WTC11 (cell line): ENCODE measurements around the gene HEXD. TPM values are rescaled to one million over a fixed set of nuclear protein-coding genes. Genes with fewer than 3 reads are reported as not detected.

ENCODE experiments used
- ATAC-seq: fragments of 200-7000 bp; cut with Tn5 transposase; 2 replicates; pipeline ENCODE4 v1.10.0; 2021; ENCODE audit warnings: mild to moderate bottlenecking, moderate library complexity
- CTCF ChIA-PET: fragments of 300-600 bp; sonication (Branson Sonifier 250); formaldehyde crosslinking; loops from one replicate; lab custom pipeline; 2021; ENCODE audit warnings: antibody characterized with exemption; lab: Charles Lee
- POLR2A ChIA-PET: fragments of 350-600 bp; sonication (Branson Sonifier 250); formaldehyde crosslinking; loops from one replicate; lab custom pipeline; 2021; ENCODE audit warnings: antibody characterized with exemption; lab: Charles Lee
- DNase-seq: peaks from one replicate; pipeline ENCODE4 v3.0.0; 2021; ENCODE audit warnings: low spot score
- H3K27ac Mint-ChIP-seq: 2 replicates; pipeline ENCODE4 v1.8.0; 2021; ENCODE audit warnings: mixed read lengths
- H3K27me3 Mint-ChIP-seq: 2 replicates; pipeline ENCODE4 v1.8.0; 2021; ENCODE audit warnings: low read depth, mild to moderate bottlenecking, moderate library complexity, mixed read lengths
- H3K36me3 Mint-ChIP-seq: 2 replicates; pipeline ENCODE4 v1.8.0; 2021; ENCODE audit warnings: mixed read lengths
- H3K4me1 Mint-ChIP-seq: 2 replicates; pipeline ENCODE4 v1.8.0; 2022; ENCODE audit warnings: mixed read lengths
- H3K4me3 Mint-ChIP-seq: 2 replicates; pipeline ENCODE4 v1.8.0; 2021; ENCODE audit warnings: mild to moderate bottlenecking, moderate library complexity, mixed read lengths
- H3K9me3 Mint-ChIP-seq: 2 replicates; pipeline ENCODE4 v1.8.0; 2021; ENCODE audit warnings: mixed read lengths
- ATF1 ChIP-seq: sonication (generic); formaldehyde crosslinking; IDR thresholded peaks from 2 replicates; pipeline ENCODE4 v1.8.1; 2023; ENCODE audit warnings: mild to moderate bottlenecking, moderate library complexity, missing genetic modification reagents
- GTF2I ChIP-seq: fragments of 250-450 bp; sonication (Bioruptor Pico); conservative IDR thresholded peaks from 2 replicates; pipeline ENCODE4 v1.4.0; 2021; ENCODE audit warnings: mild to moderate bottlenecking
- IRF1 ChIP-seq: sonication (generic); formaldehyde crosslinking; IDR thresholded peaks from 2 replicates; pipeline ENCODE4 v1.8.0; 2023; ENCODE audit warnings: missing genetic modification reagents
- KAT7 ChIP-seq: sonication (generic); formaldehyde crosslinking; IDR thresholded peaks from 2 replicates; pipeline ENCODE4 v1.8.1; 2023; ENCODE audit warnings: missing genetic modification reagents, mild to moderate bottlenecking, borderline replicate concordance
- MAX ChIP-seq: sonication (generic); formaldehyde crosslinking; IDR thresholded peaks from 2 replicates; pipeline ENCODE4 v1.8.0; 2022; ENCODE audit warnings: mild to moderate bottlenecking, missing genetic modification reagents
- MXD4 ChIP-seq: fragments of 250-450 bp; sonication (Bioruptor Pico); IDR thresholded peaks from 2 replicates; pipeline ENCODE4 v1.8.0; 2021; ENCODE audit warnings: mild to moderate bottlenecking, moderate library complexity, borderline replicate concordance
- NFE2L1 ChIP-seq: sonication (generic); formaldehyde crosslinking; IDR thresholded peaks from 2 replicates; pipeline ENCODE4 v1.8.1; 2023; ENCODE audit warnings: missing genetic modification reagents
- OVOL2 ChIP-seq: fragments of 250-450 bp; sonication (Bioruptor Pico); IDR thresholded peaks from 2 replicates; pipeline ENCODE4 v1.9.0; 2021; ENCODE audit warnings: mild to moderate bottlenecking, borderline replicate concordance
- TEAD1 ChIP-seq: sonication (generic); formaldehyde crosslinking; IDR thresholded peaks from 2 replicates; pipeline ENCODE4 v1.8.0; 2022; ENCODE audit warnings: mild to moderate bottlenecking, missing genetic modification reagents
- TP53 ChIP-seq: sonication (generic); formaldehyde crosslinking; IDR thresholded peaks from 2 replicates; pipeline ENCODE4 v1.8.1; 2023; ENCODE audit warnings: mild to moderate bottlenecking, missing genetic modification reagents
- ZNF232 ChIP-seq: sonication (generic); formaldehyde crosslinking; IDR thresholded peaks from 2 replicates; pipeline ENCODE4 v1.8.0; 2022; ENCODE audit warnings: mild to moderate bottlenecking, missing genetic modification reagents
- ZNF671 ChIP-seq: fragments of 250-450 bp; sonication (Bioruptor Pico); IDR thresholded peaks from 2 replicates; pipeline ENCODE4 v1.8.0; 2021; ENCODE audit warnings: mild to moderate bottlenecking
- total RNA-seq: library from RNA; stranded (reverse); gene quantifications from 3 replicates; pipeline ENCODE4 v1.2.3, GENCODE V29; 2021
- TF ChIP-seq, protein P1 (sequence below): sonication (generic); formaldehyde crosslinking; IDR thresholded peaks from 2 replicates; pipeline ENCODE4 v1.8.0; 2023; ENCODE audit warnings: missing genetic modification reagents, mild to moderate bottlenecking, borderline replicate concordance
- TF ChIP-seq, protein P2 (sequence below): fragments of 250-450 bp; sonication (Bioruptor Pico); IDR thresholded peaks from 2 replicates; pipeline ENCODE4 v1.8.0; 2021; ENCODE audit warnings: mild to moderate bottlenecking
- TF ChIP-seq, protein P3 (sequence below): sonication (generic); formaldehyde crosslinking; IDR thresholded peaks from 2 replicates; pipeline ENCODE4 v1.8.1; 2023; ENCODE audit warnings: mild to moderate bottlenecking, missing genetic modification reagents, borderline replicate concordance
- TF ChIP-seq, protein P4 (sequence below): sonication (generic); formaldehyde crosslinking; IDR thresholded peaks from 2 replicates; pipeline ENCODE4 v1.8.1; 2022; ENCODE audit warnings: low read depth, missing genetic modification reagents, borderline replicate concordance

HEXD gene
- total RNA-seq, 1 experiment from 2014 or later = 36.0 TPM

DNA sequence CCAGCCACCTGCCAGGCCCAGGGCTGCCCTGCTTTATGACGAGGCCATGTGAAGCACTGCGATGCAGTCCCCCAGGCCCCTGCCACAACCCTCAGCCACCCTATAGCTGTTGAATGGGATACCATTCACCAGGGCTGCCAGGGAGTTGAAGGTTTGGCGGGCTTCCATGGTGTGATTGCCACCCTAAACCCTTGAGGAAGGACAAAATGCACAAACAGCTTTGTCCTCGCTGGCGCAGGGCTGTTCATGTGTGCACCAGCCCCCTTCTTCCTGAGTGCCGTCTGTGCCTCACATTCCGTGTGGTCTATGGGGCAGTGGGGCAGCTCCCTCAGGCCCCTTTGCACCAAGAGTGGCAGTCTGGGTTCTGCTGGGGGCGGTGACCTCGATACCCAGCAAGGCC, 65.7 kb downstream of the HEXD start:
- Mint-ChIP-seq H3K27ac (no peak overlapping the region), H3K4me3 (no peak overlapping the region), H3K27me3 (no peaks in the 10 kb centered on the region), H3K36me3 (peaks cover 64% of the 10 kb centered on the region), H3K9me3 (no peaks in the 10 kb centered on the region), H3K4me1 (no peaks in the 10 kb centered on the region)
- ATAC-seq (no peak), DNase-seq (no peak)
- CTCF ChIA-PET = no interaction called here
- POLR2A ChIA-PET = no interaction called here
- TF ChIP-seq NFE2L1 (no peak), OVOL2 (CRISPR knock-in tag) (no peak), ATF1 (CRISPR knock-in tag) (no peak), TP53 (CRISPR knock-in tag) (no peak), ZNF232 (CRISPR knock-in tag) (no peak), KAT7 (CRISPR knock-in tag) (no peak), IRF1 (CRISPR knock-in tag) (no peak), MXD4 (no peak), GTF2I (CRISPR knock-in tag) (no peak), MAX (CRISPR knock-in tag) (no peak)
- TF ChIP-seq, protein P1, sequence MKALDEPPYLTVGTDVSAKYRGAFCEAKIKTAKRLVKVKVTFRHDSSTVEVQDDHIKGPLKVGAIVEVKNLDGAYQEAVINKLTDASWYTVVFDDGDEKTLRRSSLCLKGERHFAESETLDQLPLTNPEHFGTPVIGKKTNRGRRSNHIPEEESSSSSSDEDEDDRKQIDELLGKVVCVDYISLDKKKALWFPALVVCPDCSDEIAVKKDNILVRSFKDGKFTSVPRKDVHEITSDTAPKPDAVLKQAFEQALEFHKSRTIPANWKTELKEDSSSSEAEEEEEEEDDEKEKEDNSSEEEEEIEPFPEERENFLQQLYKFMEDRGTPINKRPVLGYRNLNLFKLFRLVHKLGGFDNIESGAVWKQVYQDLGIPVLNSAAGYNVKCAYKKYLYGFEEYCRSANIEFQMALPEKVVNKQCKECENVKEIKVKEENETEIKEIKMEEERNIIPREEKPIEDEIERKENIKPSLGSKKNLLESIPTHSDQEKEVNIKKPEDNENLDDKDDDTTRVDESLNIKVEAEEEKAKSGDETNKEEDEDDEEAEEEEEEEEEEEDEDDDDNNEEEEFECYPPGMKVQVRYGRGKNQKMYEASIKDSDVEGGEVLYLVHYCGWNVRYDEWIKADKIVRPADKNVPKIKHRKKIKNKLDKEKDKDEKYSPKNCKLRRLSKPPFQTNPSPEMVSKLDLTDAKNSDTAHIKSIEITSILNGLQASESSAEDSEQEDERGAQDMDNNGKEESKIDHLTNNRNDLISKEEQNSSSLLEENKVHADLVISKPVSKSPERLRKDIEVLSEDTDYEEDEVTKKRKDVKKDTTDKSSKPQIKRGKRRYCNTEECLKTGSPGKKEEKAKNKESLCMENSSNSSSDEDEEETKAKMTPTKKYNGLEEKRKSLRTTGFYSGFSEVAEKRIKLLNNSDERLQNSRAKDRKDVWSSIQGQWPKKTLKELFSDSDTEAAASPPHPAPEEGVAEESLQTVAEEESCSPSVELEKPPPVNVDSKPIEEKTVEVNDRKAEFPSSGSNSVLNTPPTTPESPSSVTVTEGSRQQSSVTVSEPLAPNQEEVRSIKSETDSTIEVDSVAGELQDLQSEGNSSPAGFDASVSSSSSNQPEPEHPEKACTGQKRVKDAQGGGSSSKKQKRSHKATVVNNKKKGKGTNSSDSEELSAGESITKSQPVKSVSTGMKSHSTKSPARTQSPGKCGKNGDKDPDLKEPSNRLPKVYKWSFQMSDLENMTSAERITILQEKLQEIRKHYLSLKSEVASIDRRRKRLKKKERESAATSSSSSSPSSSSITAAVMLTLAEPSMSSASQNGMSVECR (CRISPR knock-in tag) = no peak
- TF ChIP-seq, protein P2, sequence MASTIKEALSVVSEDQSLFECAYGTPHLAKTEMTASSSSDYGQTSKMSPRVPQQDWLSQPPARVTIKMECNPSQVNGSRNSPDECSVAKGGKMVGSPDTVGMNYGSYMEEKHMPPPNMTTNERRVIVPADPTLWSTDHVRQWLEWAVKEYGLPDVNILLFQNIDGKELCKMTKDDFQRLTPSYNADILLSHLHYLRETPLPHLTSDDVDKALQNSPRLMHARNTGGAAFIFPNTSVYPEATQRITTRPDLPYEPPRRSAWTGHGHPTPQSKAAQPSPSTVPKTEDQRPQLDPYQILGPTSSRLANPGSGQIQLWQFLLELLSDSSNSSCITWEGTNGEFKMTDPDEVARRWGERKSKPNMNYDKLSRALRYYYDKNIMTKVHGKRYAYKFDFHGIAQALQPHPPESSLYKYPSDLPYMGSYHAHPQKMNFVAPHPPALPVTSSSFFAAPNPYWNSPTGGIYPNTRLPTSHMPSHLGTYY (CRISPR knock-in tag) = no peak
- TF ChIP-seq, protein P3, sequence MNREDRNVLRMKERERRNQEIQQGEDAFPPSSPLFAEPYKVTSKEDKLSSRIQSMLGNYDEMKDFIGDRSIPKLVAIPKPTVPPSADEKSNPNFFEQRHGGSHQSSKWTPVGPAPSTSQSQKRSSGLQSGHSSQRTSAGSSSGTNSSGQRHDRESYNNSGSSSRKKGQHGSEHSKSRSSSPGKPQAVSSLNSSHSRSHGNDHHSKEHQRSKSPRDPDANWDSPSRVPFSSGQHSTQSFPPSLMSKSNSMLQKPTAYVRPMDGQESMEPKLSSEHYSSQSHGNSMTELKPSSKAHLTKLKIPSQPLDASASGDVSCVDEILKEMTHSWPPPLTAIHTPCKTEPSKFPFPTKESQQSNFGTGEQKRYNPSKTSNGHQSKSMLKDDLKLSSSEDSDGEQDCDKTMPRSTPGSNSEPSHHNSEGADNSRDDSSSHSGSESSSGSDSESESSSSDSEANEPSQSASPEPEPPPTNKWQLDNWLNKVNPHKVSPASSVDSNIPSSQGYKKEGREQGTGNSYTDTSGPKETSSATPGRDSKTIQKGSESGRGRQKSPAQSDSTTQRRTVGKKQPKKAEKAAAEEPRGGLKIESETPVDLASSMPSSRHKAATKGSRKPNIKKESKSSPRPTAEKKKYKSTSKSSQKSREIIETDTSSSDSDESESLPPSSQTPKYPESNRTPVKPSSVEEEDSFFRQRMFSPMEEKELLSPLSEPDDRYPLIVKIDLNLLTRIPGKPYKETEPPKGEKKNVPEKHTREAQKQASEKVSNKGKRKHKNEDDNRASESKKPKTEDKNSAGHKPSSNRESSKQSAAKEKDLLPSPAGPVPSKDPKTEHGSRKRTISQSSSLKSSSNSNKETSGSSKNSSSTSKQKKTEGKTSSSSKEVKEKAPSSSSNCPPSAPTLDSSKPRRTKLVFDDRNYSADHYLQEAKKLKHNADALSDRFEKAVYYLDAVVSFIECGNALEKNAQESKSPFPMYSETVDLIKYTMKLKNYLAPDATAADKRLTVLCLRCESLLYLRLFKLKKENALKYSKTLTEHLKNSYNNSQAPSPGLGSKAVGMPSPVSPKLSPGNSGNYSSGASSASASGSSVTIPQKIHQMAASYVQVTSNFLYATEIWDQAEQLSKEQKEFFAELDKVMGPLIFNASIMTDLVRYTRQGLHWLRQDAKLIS (CRISPR knock-in tag) = no peak

DNA sequence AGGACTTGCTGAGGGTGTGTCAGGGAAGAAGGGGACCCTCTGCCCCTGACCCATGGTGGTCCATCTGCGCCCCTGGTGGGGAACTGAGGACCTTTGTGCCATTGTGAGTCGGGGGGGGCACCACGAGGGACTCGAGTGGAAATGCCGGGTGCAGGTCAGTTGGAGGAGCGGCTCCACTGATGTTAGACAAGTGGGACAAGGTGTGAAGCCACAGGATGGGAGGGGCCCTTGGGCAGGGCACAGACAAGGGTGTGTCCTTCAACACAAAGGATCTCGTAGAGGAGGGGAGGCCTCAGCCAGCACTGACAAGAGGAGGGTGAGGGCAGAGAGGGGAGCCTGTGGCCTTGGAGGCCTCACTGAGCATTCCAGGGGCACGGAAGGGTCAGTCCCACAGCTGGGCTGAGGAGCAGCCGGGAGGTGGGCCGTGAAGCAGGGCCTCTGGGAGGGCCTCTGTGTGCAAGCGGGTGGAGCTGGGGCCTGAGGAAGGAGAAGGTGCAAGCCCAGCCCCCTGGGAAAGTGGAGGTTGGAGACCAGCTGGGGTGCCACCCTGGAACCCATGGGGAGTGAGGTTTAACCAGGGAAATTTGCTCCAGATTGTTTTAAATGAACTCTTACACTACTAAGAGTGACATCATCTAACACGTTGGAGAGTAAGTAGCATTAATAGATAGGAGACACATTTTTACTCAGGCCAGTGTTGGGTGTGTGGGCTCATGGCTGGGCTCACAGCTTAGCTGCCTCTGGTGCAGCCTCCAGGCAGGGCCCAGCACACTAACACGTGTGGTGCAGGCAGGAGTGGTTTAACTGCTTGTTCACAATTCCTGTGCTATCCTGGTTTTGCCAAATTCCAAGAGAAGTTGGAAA, 68.3 kb downstream of the HEXD start:
- H3K27me3 Mint-ChIP-seq = no peaks in the 10 kb centered on the region
- ChIA-PET POLR2A (no interaction called here), CTCF (no interaction called here)
- no peak for DNase-seq
- peaks cover 51% of the 10 kb centered on the region for H3K36me3 Mint-ChIP-seq
- H3K4me3 Mint-ChIP-seq = no peak overlapping the region
- H3K27ac Mint-ChIP-seq = no peak overlapping the region; the same call in 1 of the 2 replicates
- ATAC-seq = no peak
- no peaks in the 10 kb centered on the region for H3K4me1 Mint-ChIP-seq
- no peaks in the 10 kb centered on the region for H3K9me3 Mint-ChIP-seq
- TF ChIP-seq, protein P1 (CRISPR knock-in tag) = no peak
- no peak for TF ChIP-seq IRF1 (CRISPR knock-in tag)
- TF ChIP-seq, protein P4, sequence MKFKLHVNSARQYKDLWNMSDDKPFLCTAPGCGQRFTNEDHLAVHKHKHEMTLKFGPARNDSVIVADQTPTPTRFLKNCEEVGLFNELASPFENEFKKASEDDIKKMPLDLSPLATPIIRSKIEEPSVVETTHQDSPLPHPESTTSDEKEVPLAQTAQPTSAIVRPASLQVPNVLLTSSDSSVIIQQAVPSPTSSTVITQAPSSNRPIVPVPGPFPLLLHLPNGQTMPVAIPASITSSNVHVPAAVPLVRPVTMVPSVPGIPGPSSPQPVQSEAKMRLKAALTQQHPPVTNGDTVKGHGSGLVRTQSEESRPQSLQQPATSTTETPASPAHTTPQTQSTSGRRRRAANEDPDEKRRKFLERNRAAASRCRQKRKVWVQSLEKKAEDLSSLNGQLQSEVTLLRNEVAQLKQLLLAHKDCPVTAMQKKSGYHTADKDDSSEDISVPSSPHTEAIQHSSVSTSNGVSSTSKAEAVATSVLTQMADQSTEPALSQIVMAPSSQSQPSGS (CRISPR knock-in tag) = no peak
- TF ChIP-seq TEAD1 (CRISPR knock-in tag) = no peak
- no peak for TF ChIP-seq ZNF671 (CRISPR knock-in tag)
